Measurements from ENCODE around the gene TBXA2R. TPM values are rescaled to one million over a fixed set of nuclear protein-coding genes. Genes with fewer than 3 reads are reported as not detected.

TBXA2R gene
- total and polyA plus RNA-seq, 2 donors from 2014 or later = 6.7 to 8.8 TPM

DNA sequence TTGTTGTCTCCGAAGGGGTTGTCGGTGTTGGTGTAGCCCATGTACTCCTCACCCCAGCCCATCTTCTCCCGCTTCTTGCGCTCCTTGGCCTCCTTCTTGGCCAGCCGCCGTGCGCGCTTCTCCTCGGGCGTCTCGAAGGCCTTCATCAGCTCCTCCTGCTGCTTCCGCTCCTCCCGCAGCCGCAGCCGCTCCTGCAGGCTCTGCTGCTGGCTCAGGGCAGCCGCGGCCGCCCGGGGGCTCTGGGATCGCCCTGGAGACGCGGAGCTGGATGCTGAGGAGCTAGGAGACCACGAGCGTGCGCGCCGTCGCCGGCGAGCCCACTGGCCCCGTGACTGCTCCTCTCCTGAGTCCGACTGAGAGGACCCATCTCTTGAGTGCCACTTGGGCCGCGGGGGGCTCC is 17.0 kb upstream of the TBXA2R start:
- DNase-seq = peak in 1 of 5 donors; percentile 55
- intact Hi-C loops (cut with DNase I) = no loop called here
- no peaks in the 10 kb centered on the region for H3K27me3 ChIP-seq (ENCODE audit: control insufficient read depth, insufficient read depth, low read length)
- TF ChIP-seq, protein P1, sequence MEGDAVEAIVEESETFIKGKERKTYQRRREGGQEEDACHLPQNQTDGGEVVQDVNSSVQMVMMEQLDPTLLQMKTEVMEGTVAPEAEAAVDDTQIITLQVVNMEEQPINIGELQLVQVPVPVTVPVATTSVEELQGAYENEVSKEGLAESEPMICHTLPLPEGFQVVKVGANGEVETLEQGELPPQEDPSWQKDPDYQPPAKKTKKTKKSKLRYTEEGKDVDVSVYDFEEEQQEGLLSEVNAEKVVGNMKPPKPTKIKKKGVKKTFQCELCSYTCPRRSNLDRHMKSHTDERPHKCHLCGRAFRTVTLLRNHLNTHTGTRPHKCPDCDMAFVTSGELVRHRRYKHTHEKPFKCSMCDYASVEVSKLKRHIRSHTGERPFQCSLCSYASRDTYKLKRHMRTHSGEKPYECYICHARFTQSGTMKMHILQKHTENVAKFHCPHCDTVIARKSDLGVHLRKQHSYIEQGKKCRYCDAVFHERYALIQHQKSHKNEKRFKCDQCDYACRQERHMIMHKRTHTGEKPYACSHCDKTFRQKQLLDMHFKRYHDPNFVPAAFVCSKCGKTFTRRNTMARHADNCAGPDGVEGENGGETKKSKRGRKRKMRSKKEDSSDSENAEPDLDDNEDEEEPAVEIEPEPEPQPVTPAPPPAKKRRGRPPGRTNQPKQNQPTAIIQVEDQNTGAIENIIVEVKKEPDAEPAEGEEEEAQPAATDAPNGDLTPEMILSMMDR (IDR thresholded peaks at IDR 0.05; ENCODE audit: borderline replicate concordance, extremely low read depth, insufficient read depth) = no peak
- no peaks in the 10 kb centered on the region for H3K36me3 ChIP-seq (ENCODE audit: control insufficient read depth in 2 of 3, insufficient read depth in 3 of 3, low read length in 3 of 3)
- H3K4me1 ChIP-seq (ENCODE audit: control insufficient read depth in 2 of 3, insufficient read depth in 2 of 3, low read depth in 1 of 3, low read length in 3 of 3) = peaks cover 0 to 17% (median 4%) of the 10 kb centered on the region in 3 donors
- no peak overlapping the region for H3K27ac ChIP-seq (ENCODE audit: low read depth in 2 of 2, low read length in 2 of 2)
- FAIRE-seq = no peak
- H3K4me3 ChIP-seq (ENCODE audit: low read length in 3 of 3) = no peak overlapping the region
- H3K9me3 ChIP-seq (ENCODE audit: control insufficient read depth in 2 of 3, insufficient read depth in 1 of 3, low read length in 3 of 3) = no peaks in the 10 kb centered on the region
- H3K9ac ChIP-seq (ENCODE audit: low read length in 3 of 3) = no peak overlapping the region

DNA sequence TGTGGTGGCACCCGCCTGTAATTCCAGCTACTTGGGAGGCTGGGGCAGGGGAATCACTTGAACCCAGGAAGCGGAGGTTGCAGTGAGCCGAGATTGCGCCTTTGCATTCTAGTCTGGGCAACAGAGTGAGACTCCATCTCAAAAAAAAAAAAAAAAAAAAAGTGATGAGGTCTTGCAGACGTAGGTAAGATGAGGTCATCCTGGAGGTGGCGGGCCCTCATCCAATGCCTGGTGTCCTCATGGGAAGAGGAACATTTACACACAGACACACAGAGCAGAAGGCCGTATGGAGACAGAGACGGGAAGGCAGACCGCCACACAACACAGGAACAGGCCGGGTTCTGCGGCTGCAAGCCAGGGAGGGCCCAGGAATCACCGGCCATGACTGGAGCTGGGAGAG is 15.5 kb upstream of the TBXA2R start:
- Histone ChIP-seq H3K9ac (ENCODE audit: low read length in 3 of 3) (no peak overlapping the region), H3K4me3 (ENCODE audit: low read length in 3 of 3) (no peak overlapping the region), H3K4me1 (ENCODE audit: control insufficient read depth in 2 of 3, insufficient read depth in 2 of 3, low read depth in 1 of 3, low read length in 3 of 3) (peaks cover 0 to 20% (median 4%) of the 10 kb centered on the region in 3 donors), H3K27me3 (ENCODE audit: control insufficient read depth, insufficient read depth, low read length) (no peaks in the 10 kb centered on the region), H3K27ac (ENCODE audit: low read depth in 2 of 2, low read length in 2 of 2) (no peak overlapping the region), H3K9me3 (ENCODE audit: control insufficient read depth in 2 of 3, insufficient read depth in 1 of 3, low read length in 3 of 3) (no peaks in the 10 kb centered on the region), H3K36me3 (ENCODE audit: control insufficient read depth in 2 of 3, insufficient read depth in 3 of 3, low read length in 3 of 3) (no peaks in the 10 kb centered on the region)
- TF ChIP-seq, protein P1 (IDR thresholded peaks at IDR 0.05; ENCODE audit: borderline replicate concordance, extremely low read depth, insufficient read depth) = no peak
- DNase-seq = peak in 1 of 5 donors; percentile 40
- FAIRE-seq = no peak
- intact Hi-C loops (cut with DNase I) = no loop called here

DNA sequence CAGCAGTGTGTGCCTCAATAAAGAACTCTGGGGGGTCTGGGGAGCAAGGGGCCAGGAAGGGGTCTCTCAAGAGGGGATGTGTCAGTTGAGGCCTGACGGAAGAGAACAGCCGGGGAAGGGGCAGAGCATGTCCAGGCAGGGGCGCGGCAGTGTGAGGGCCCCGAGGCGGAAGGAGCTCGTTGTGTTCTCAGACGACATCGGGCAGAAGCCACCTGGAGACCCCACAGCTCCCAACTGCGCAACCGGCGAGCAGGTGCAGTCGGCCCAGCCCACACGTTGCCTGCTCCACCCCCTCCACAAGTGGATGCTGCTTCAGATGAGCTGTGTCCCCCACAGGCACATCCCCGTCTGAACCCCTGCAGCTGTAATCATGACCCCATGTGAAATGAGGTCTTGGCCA is 15.0 kb upstream of the TBXA2R start:
- H3K36me3 ChIP-seq (ENCODE audit: control insufficient read depth in 2 of 3, insufficient read depth in 3 of 3, low read length in 3 of 3) = no peaks in the 10 kb centered on the region
- DNase-seq (peak in 1 of 5 donors; percentile 70), FAIRE-seq (no peak)
- intact Hi-C loops (cut with DNase I) = no loop called here
- no peak overlapping the region for H3K9ac ChIP-seq (ENCODE audit: low read length in 3 of 3)
- no peak overlapping the region for H3K4me3 ChIP-seq (ENCODE audit: low read length in 3 of 3)
- no peak overlapping the region for H3K27ac ChIP-seq (ENCODE audit: low read depth in 2 of 2, low read length in 2 of 2)
- H3K4me1 ChIP-seq (ENCODE audit: control insufficient read depth in 2 of 3, insufficient read depth in 2 of 3, low read depth in 1 of 3, low read length in 3 of 3) = peaks cover 0 to 19% (median 4%) of the 10 kb centered on the region in 3 donors
- no peaks in the 10 kb centered on the region for H3K27me3 ChIP-seq (ENCODE audit: control insufficient read depth, insufficient read depth, low read length)
- TF ChIP-seq, protein P1 (IDR thresholded peaks at IDR 0.05; ENCODE audit: borderline replicate concordance, extremely low read depth, insufficient read depth) = no peak
- H3K9me3 ChIP-seq (ENCODE audit: control insufficient read depth in 2 of 3, insufficient read depth in 1 of 3, low read length in 3 of 3) = no peaks in the 10 kb centered on the region
